Astrocyte (in vitro differentiated cells and primary cell): Measurements from ENCODE around the gene ABCF2.

ENCODE experiments used
- EZH2 ChIP-seq: IDR thresholded peaks from 2 replicates; pipeline ENCODE4 v1.6.1; 2012; ENCODE audit warnings: mild to moderate bottlenecking, low read length, inconsistent platforms; ENCODE audit not compliant: insufficient read depth
- TF ChIP-seq, protein P1 (sequence below): IDR thresholded peaks from 2 replicates; pipeline ENCODE4 v1.5.1; 2011; ENCODE audit warnings: low read depth, mild to moderate bottlenecking, inconsistent platforms, low read length, moderate library complexity; ENCODE audit not compliant: insufficient read depth

DNA sequence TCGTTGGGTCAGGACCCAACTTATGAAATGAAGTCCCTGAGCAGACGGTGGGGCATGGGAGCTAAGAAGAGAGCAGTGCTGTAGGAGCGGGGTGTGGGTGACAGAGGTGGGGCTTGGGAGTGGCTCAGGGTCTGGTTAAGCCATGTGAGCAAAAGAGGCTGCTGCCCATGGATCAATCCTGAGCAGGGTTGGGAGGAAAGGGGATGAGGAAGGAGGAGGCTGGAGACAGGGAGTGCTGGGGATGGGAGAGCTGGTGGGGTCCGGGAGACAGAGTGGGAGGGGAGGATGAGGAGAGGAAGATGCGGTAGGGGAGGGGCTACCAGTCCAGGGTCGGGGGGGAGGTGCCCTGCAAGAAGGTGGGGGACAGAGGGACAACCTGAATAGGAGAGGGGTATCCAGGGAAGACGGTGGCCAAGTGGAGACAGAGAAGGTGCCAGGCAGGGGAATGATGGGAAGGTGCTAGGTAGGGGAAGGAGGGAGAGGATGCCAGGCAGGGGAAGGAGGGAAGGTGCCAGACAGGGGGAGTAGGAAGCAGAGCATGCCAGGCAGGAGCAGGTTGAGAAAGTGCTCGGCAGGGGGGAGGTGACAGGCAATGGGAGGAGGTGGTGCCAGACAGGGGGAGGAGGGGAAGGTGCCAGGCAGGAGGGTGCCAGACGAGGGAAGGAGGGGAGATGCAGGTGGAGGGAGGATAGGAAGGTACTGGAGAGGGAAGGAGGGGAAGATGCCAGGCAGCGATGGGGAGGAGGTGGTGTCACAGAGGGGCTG lies 49.0 kb upstream of the ABCF2 start:
- TF ChIP-seq, protein P1, sequence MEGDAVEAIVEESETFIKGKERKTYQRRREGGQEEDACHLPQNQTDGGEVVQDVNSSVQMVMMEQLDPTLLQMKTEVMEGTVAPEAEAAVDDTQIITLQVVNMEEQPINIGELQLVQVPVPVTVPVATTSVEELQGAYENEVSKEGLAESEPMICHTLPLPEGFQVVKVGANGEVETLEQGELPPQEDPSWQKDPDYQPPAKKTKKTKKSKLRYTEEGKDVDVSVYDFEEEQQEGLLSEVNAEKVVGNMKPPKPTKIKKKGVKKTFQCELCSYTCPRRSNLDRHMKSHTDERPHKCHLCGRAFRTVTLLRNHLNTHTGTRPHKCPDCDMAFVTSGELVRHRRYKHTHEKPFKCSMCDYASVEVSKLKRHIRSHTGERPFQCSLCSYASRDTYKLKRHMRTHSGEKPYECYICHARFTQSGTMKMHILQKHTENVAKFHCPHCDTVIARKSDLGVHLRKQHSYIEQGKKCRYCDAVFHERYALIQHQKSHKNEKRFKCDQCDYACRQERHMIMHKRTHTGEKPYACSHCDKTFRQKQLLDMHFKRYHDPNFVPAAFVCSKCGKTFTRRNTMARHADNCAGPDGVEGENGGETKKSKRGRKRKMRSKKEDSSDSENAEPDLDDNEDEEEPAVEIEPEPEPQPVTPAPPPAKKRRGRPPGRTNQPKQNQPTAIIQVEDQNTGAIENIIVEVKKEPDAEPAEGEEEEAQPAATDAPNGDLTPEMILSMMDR: no peak
- no peak for TF ChIP-seq EZH2
